Transverse colon (tissue), 4 donors: ENCODE measurements around the gene TFAM. TPM values are rescaled to one million over a fixed set of nuclear protein-coding genes. Genes with fewer than 3 reads are reported as not detected.

Experiments used
- DNase-seq: peaks from one replicate; pipeline ENCODE4 v3.0.0-alpha.2; 2019
- H3K27ac ChIP-seq, 4 donors: fragments of 200-600 bp; sonication (generic); 2 replicates each; pipeline ENCODE4 v1.5.1; 2016 to 2018; ENCODE audit warnings: inconsistent platforms in 4 of 4
- H3K27me3 ChIP-seq: fragments of 200-600 bp; sonication (generic); 2 replicates; pipeline ENCODE4 v1.5.1; 2017; ENCODE audit warnings: inconsistent platforms
- H3K36me3 ChIP-seq, 4 donors: fragments of 200-600 bp; sonication (generic); 2 replicates each; pipeline ENCODE4 v1.5.1; 2017 to 2019; ENCODE audit warnings: inconsistent platforms in 4 of 4
- H3K4me1 ChIP-seq, 4 donors: fragments of 200-600 bp; sonication (generic); 2 replicates each; pipeline ENCODE4 v1.5.1; 2017 to 2020; ENCODE audit warnings: inconsistent platforms in 4 of 4
- H3K4me3 ChIP-seq, 4 donors: fragments of 200-600 bp; sonication (generic); 1 replicate in 1 of 4; 2 replicates in 3 of 4; pipeline versions ENCODE4 v1.5.1 to v1.6.1; 2017 to 2019; ENCODE audit warnings: inconsistent platforms in 4 of 4
- H3K9me3 ChIP-seq, 2 donors: fragments of 200-600 bp; sonication (generic); 2 replicates each; pipeline ENCODE4 v1.5.1; 2017 to 2019; ENCODE audit warnings: inconsistent platforms in 2 of 2
- EP300 ChIP-seq: sonication (generic); formaldehyde crosslinking; IDR thresholded peaks from one replicate; pipeline ENCODE4 v1.6.1; 2017; ENCODE audit warnings: antibody characterized with exemption, low read depth
- POLR2A ChIP-seq: fragments of 450-650 bp; IDR thresholded peaks from one replicate; pipeline ENCODE4 v1.6.1; 2016; ENCODE audit warnings: antibody characterized with exemption, mild to moderate bottlenecking, moderate library complexity
- POLR2AphosphoS5 ChIP-seq, 3 donors: sonication (generic); formaldehyde crosslinking; IDR thresholded peaks; one replicate each; pipeline ENCODE4 v1.6.1; 2016; ENCODE audit warnings: antibody characterized with exemption in 3 of 3
- WGBS, 2 donors: methylation state at CpG; one replicate each; pipeline ENCODE4 v1.1.5; 2018; ENCODE audit warnings: low coverage in 1 of 2; 5-methylcytosine and 5-hydroxymethylcytosine counted together
- in situ Hi-C, 4 donors: fragments of 200-750 bp; cut with MboI; loops; one replicate each; pipeline versions ENCODE4 v1.15.0 to v1.15.1; 2017; ENCODE audit warnings: low sequenced_read_pairs in 3 of 4, low pct_ligation_motif_present in 1 of 4, low pct_unique_long_range_greater_than_20kb in 1 of 4
- intact Hi-C: fragments of 100-400 bp; cut with DNase I; formaldehyde crosslinking; loops from one replicate; pipeline ENCODE4 v1.15.1; 2023; ENCODE audit warnings: low total_unique reads
- total RNA-seq, 4 donors: library from RNA; depleted of rRNA; stranded (reverse); fragments of >200 nt; gene quantifications; one replicate each; pipeline ENCODE4 v1.1.0, GENCODE V29; 2016
- TF ChIP-seq, protein P1 (sequence below), 5 experiments: fragments of 200-600 bp in 3 of 5; fragments of 450-650 bp in 2 of 5; sonication (generic) in 3 of 5; IDR thresholded peaks; 1 replicate in 2 of 5; 2 replicates in 3 of 5; pipeline ENCODE4 v1.5.1; 2016 to 2017; ENCODE audit warnings: antibody characterized with exemption in 5 of 5, inconsistent platforms in 3 of 5, mild to moderate bottlenecking in 2 of 5, moderate library complexity in 1 of 5

TFAM gene
- total RNA-seq, 4 donors from 2014 or later, result 2.2 to 35.2 (median 15.9) TPM

DNA sequence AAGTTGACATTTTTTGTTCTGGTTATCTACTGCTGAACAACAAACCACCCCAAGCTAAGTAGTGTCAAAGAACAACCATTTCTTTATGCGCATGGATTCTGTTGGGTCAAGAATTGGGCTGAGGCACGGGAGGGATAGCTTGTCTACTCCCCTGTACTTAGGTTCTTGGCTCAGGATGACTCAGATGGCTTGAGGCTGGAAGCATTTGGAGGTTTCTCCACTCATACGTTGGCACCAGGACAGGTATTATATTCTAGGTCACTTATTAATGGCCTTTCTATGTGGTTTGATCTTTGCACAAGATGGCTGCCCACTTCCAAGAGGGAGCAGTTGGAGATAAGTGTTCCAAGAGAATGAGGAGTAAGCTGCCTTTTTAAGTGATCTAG is 11.8 kb upstream of the TFAM start:
- Histone ChIP-seq H3K36me3 (peaks cover 0 to 9% (median 0%) of the 10 kb centered on the region in 4 donors), H3K9me3 (no peaks in the 10 kb centered on the region), H3K4me3 (no peak overlapping the region), H3K27ac (no peak overlapping the region), H3K27me3 (no peaks in the 10 kb centered on the region), H3K4me1 (no peaks in the 10 kb centered on the region)
- 89 to 94% methylated on average over 1 to 3 of the region's 3 CpGs for WGBS, 2 donors
- intact Hi-C loops (no loop called here), in situ Hi-C loops (no loop called here)
- no peak for DNase-seq
- no peak for TF ChIP-seq POLR2AphosphoS5 (IDR thresholded peaks at IDR 0.05)
- TF ChIP-seq, protein P1, sequence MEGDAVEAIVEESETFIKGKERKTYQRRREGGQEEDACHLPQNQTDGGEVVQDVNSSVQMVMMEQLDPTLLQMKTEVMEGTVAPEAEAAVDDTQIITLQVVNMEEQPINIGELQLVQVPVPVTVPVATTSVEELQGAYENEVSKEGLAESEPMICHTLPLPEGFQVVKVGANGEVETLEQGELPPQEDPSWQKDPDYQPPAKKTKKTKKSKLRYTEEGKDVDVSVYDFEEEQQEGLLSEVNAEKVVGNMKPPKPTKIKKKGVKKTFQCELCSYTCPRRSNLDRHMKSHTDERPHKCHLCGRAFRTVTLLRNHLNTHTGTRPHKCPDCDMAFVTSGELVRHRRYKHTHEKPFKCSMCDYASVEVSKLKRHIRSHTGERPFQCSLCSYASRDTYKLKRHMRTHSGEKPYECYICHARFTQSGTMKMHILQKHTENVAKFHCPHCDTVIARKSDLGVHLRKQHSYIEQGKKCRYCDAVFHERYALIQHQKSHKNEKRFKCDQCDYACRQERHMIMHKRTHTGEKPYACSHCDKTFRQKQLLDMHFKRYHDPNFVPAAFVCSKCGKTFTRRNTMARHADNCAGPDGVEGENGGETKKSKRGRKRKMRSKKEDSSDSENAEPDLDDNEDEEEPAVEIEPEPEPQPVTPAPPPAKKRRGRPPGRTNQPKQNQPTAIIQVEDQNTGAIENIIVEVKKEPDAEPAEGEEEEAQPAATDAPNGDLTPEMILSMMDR (IDR thresholded peaks at IDR 0.05), result no peak
- TF ChIP-seq POLR2A, result no peak
- no peak for TF ChIP-seq EP300

DNA sequence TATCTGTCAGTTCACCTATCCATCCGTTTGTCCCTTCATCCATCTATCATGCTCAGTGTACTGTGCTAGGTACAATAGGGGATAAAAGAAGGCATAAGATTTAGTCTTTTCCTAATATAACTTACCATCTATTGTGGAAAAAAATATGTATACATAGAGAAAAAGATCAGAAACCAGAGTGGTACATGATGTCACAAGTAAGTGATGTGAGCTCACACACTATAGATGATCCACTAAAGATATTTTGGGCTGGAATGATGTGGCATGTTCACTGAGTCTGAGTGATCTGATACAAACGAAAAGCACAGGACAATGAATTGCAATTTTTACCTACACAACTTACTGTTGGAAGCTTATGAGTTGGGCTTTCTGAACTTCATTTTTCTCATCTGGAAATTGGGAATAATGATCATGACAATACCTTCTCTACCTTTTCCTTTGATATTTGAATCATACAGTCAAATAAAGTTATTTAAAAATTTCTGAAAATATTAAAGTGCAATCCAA is 2.7 kb upstream of the TFAM start:
- no peak overlapping the region for H3K27ac ChIP-seq
- no peaks in the 10 kb centered on the region for H3K27me3 ChIP-seq
- TF ChIP-seq, protein P1 (IDR thresholded peaks at IDR 0.05), result no peak
- no peak for TF ChIP-seq POLR2AphosphoS5 (IDR thresholded peaks at IDR 0.05)
- TF ChIP-seq EP300, result no peak
- TF ChIP-seq POLR2A, result no peak
- intact Hi-C loops, result loop anchor here (2.0 kb wide), 1 partner anchor 28 kb away; no protein-coding TSS in a partner anchor
- H3K36me3 ChIP-seq, result no peaks in the 10 kb centered on the region
- peaks cover 6 to 24% (median 20%) of the 10 kb centered on the region in 4 donors for H3K4me1 ChIP-seq
- no peak for DNase-seq
- in situ Hi-C loops, result no loop called here
- no peaks in the 10 kb centered on the region for H3K9me3 ChIP-seq
- WGBS, 2 donors, result 88 to 93% methylated on average over 2 of the region's 2 CpGs
- no peak overlapping the region for H3K4me3 ChIP-seq

DNA sequence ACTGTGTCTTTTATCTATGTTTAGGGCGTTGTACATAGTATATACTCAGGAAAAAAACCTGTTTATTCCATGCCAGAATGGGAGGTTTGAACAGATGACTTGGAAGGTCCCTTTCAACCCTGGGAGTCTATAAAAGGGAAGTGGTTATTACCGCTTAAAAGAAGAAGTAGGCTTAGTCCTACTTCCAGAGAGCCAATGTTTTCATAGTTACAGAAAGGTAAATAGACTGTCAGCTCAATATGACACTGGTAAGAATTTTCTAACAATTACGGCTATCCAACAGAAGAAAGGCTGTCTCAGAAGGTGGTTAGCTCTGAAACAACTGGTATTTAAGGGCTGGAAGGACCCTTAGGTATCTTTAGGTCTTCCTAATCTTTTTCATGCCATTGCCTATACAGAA is 1.1 kb upstream of the TFAM start:
- DNase-seq, result no peak
- H3K4me3 ChIP-seq, result peak overlapping the region in 3 of 4 donors; percentile 67 to 95 (median 74)
- in situ Hi-C loops, result no loop called here
- TF ChIP-seq POLR2AphosphoS5 (IDR thresholded peaks at IDR 0.05) (no peak), POLR2A (no peak), EP300 (no peak)
- TF ChIP-seq, protein P1 (IDR thresholded peaks at IDR 0.05), result no peak
- 14 to 25% methylated on average over 3 of the region's 3 CpGs for WGBS, 2 donors
- intact Hi-C loops, result no loop called here
- peaks cover 6 to 33% (median 20%) of the 10 kb centered on the region in 4 donors for H3K4me1 ChIP-seq
- no peaks in the 10 kb centered on the region for H3K9me3 ChIP-seq
- H3K27me3 ChIP-seq, result no peaks in the 10 kb centered on the region
- peak overlapping the region; percentile 86 to 94 (median 90) for H3K27ac ChIP-seq
- peaks cover 0 to 13% (median 2%) of the 10 kb centered on the region in 4 donors for H3K36me3 ChIP-seq

DNA sequence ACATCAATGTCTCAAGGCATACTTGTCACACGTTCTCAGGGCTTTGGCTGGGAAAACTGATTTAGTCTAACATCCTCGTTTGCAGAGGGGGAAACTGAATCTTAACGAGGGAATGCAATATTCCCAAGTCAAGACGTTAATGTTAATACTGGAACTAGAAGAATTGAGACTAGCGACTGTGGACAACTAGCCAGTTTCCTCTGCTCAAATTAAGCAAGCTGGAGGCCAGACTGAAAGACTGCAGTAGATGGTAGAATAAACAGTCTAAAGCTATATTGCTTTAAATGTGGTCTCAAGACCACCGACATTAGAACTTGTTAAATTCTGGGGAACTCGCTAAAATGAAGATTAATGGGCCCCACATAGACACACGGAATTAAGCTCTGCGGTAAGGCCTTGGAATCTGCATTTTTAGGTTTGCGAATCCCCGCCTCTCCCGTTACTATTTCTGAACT is 639 bp upstream of the TFAM start:
- H3K36me3 ChIP-seq, result peaks cover 0 to 17% (median 4%) of the 10 kb centered on the region in 4 donors
- TF ChIP-seq POLR2AphosphoS5 (IDR thresholded peaks at IDR 0.05) (no peak), EP300 (no peak), POLR2A (no peak)
- TF ChIP-seq, protein P1 (IDR thresholded peaks at IDR 0.05), result no peak
- H3K4me1 ChIP-seq, result peaks cover 6 to 33% (median 20%) of the 10 kb centered on the region in 4 donors
- H3K27ac ChIP-seq, result peak overlapping the region; percentile 86 to 94 (median 90)
- no peaks in the 10 kb centered on the region for H3K9me3 ChIP-seq
- no peak for DNase-seq
- peak overlapping the region; percentile 67 to 95 (median 77) for H3K4me3 ChIP-seq
- intact Hi-C loops (no loop called here), in situ Hi-C loops (no loop called here)
- H3K27me3 ChIP-seq, result no peaks in the 10 kb centered on the region
- WGBS, 2 donors, result 2 to 6% methylated on average over 6 to 12 of the region's 12 CpGs
